ENCODE results near the gene GCN1.
A peak's percentile ranks its signal among the peaks of the same experiment; 100 is the strongest.
"Not testable (repeated sequence)": the region's sequence is repeated elsewhere in the genome, so short reads cannot be mapped to it uniquely, and the experiment has no call there.

GCN1 gene

GRCh38 chr12:120238839-120239445 is 44.4 kb upstream of the GCN1 start:
- no peak overlapping the region for H3K4me3 ChIP-seq (ENCODE audit: low read depth, low read length)
- no peak for TF ChIP-seq CTCF (IDR thresholded peaks at IDR 0.05; ENCODE audit: borderline replicate concordance, insufficient read depth, low read depth, low read length)

GRCh38 chr12:120238217-120238616 is 43.7 kb upstream of the GCN1 start:
- no peak overlapping the region for H3K4me3 ChIP-seq (ENCODE audit: low read depth, low read length)
- no peak for TF ChIP-seq CTCF (IDR thresholded peaks at IDR 0.05; ENCODE audit: borderline replicate concordance, insufficient read depth, low read depth, low read length)

- no peak overlapping the region for H3K4me3 ChIP-seq (ENCODE audit: low read depth, low read length)
- TF ChIP-seq CTCF (IDR thresholded peaks at IDR 0.05; ENCODE audit: borderline replicate concordance, insufficient read depth, low read depth, low read length) = no peak
These were observed 43.1 kb upstream of the GCN1 start for GRCh38 chr12:120237360-120238171.

- H3K4me3 ChIP-seq (ENCODE audit: low read depth, low read length) = not testable (repeated sequence)
These were observed 42.3 kb upstream of the GCN1 start for GRCh38 chr12:120236809-120237208.

GRCh38 chr12:120235369-120236323 is 41.1 kb upstream of the GCN1 start:
- no peak for TF ChIP-seq CTCF (IDR thresholded peaks at IDR 0.05; ENCODE audit: borderline replicate concordance, insufficient read depth, low read depth, low read length)
- no peak overlapping the region for H3K4me3 ChIP-seq (ENCODE audit: low read depth, low read length)

- no peak overlapping the region for H3K4me3 ChIP-seq (ENCODE audit: low read depth, low read length)
- peak; percentile 28; the same call in 1 of the 2 replicates for TF ChIP-seq CTCF (IDR thresholded peaks at IDR 0.05; ENCODE audit: borderline replicate concordance, insufficient read depth, low read depth, low read length)
These were observed 40.3 kb upstream of the GCN1 start for GRCh38 chr12:120234643-120235368.
